Mononuclear cell (primary cell): Measurements from ENCODE around the gene SH3GL3. TPM values are rescaled to one million over a fixed set of nuclear protein-coding genes. Genes with fewer than 3 reads are reported as not detected.

Experiments
- H3K27me3 ChIP-seq: 2 replicates; pipeline ENCODE4 v1.6.0; 2011; ENCODE audit warnings: low read length, control low read depth; ENCODE audit not compliant: insufficient read depth
- H3K4me1 ChIP-seq: 2 replicates; pipeline ENCODE4 v1.5.1; 2011; ENCODE audit warnings: mild to moderate bottlenecking, low read length, control low read depth; ENCODE audit not compliant: insufficient read depth
- H3K4me3 ChIP-seq: 2 replicates; pipeline ENCODE4 v1.5.1; 2011; ENCODE audit warnings: mild to moderate bottlenecking, low read length, moderate library complexity
- H3K9me3 ChIP-seq: 2 replicates; pipeline ENCODE4 v1.5.1; 2011; ENCODE audit warnings: low read depth, mild to moderate bottlenecking, control low read depth, low read length
- total RNA-seq: library from RNA; depleted of rRNA; stranded (reverse); fragments of >200 nt; gene quantifications from one replicate; pipeline ENCODE4 v1.2.3, GENCODE V29; 2012

Gene SH3GL3, protein sequence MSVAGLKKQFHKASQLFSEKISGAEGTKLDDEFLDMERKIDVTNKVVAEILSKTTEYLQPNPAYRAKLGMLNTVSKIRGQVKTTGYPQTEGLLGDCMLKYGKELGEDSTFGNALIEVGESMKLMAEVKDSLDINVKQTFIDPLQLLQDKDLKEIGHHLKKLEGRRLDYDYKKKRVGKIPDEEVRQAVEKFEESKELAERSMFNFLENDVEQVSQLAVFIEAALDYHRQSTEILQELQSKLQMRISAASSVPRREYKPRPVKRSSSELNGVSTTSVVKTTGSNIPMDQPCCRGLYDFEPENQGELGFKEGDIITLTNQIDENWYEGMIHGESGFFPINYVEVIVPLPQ
- total RNA-seq = not detected

- Histone ChIP-seq H3K4me3 (no peak within 1 kb of the TSS), H3K27me3 (peaks cover 38% of the 10 kb centered on the region), H3K9me3 (no peaks in the 10 kb centered on the region), H3K4me1 (no peaks in the 10 kb centered on the region)
Measured at GRCh38 chr15:83446904-83447709, at the start of gene SH3GL3. Gene SH3GL3 (plus strand): TSS chr15:83447341. CDS start chr15:83447534, 193 bp downstream.

DNA sequence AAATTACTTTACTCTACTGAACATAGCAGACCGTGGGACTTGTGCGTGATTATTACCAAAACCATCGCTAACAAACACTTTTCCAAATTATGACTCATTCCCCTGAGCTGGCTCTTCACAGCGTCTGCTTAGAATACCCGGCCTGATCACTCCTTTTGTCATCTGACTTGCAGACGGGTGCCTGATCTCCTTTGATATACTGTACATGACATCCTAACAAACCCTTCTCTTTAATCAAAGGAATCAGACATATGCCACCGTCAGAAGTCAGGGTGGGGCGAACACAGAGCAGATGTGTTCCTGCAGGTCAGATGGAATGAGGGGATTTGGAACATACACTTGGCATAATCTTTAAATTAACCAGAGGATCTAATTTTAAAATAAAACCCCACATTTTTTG, 48.5 kb upstream of the SH3GL3 start:
- Histone ChIP-seq H3K4me1 (no peaks in the 10 kb centered on the region), H3K9me3 (no peaks in the 10 kb centered on the region), H3K4me3 (no peak overlapping the region), H3K27me3 (no peaks in the 10 kb centered on the region)

- Histone ChIP-seq H3K4me3 (no peak overlapping the region), H3K27me3 (no peaks in the 10 kb centered on the region), H3K9me3 (no peaks in the 10 kb centered on the region), H3K4me1 (no peaks in the 10 kb centered on the region)
Measured at GRCh38 chr15:83404121-83404520, 43.0 kb upstream of the SH3GL3 start.

DNA sequence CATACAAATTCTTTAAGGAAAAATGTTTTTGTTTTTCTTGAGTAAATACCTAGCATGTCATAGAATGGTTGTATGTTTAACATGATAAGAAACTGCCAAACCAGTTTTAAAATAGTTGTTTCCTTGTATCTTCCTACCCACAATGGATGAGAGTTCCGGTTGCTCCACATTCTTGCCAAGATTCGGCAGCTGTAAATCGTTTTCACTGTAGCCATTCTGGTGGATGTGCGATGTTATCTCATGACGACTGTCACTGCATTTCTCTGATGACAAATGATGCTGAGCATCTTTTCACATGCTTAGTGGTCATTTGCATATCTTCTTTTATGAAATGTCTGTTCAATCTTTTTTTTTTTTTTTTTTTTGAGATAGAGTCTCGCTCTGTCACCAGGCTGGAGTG, 36.6 kb upstream of the SH3GL3 start:
- Histone ChIP-seq H3K9me3 (no peaks in the 10 kb centered on the region), H3K27me3 (peaks cover 3% of the 10 kb centered on the region), H3K4me3 (no peak overlapping the region), H3K4me1 (no peaks in the 10 kb centered on the region)

GRCh38 chr15:83413054-83413719, 34.0 kb upstream of the SH3GL3 start:
- no peaks in the 10 kb centered on the region for H3K4me1 ChIP-seq
- H3K27me3 ChIP-seq = peaks cover 3% of the 10 kb centered on the region
- H3K4me3 ChIP-seq = no peak overlapping the region
- no peaks in the 10 kb centered on the region for H3K9me3 ChIP-seq

GRCh38 chr15:83422081-83422480, 25.1 kb upstream of the SH3GL3 start:
- Histone ChIP-seq H3K27me3 (no peaks in the 10 kb centered on the region), H3K4me3 (no peak overlapping the region), H3K9me3 (no peaks in the 10 kb centered on the region), H3K4me1 (no peaks in the 10 kb centered on the region)

DNA sequence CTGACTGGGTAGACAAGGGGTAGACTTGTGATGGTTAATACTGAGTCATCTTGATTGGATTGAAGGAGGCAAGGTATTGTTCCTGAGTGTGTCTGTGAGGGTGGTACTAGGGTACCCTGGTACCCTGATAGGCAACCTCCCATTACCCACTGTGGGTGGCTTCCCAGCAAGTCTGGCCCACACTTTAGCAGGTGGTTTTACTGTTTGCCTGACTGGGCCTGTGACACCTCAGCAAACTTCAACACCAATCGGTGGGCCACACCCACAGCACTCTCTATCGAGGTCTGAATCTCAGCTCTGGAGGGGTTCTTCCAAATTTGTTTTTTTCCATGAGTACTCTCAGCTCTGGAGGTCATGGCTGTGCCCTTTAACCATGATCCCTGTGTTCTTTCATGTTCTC, 24.6 kb upstream of the SH3GL3 start:
- H3K27me3 ChIP-seq = no peaks in the 10 kb centered on the region
- no peak overlapping the region for H3K4me3 ChIP-seq
- H3K4me1 ChIP-seq = no peaks in the 10 kb centered on the region
- H3K9me3 ChIP-seq = no peaks in the 10 kb centered on the region

GRCh38 chr15:83424101-83424500, 23.0 kb upstream of the SH3GL3 start:
- H3K4me1 ChIP-seq = peaks cover 4% of the 10 kb centered on the region
- H3K4me3 ChIP-seq = no peak overlapping the region
- no peaks in the 10 kb centered on the region for H3K27me3 ChIP-seq
- no peaks in the 10 kb centered on the region for H3K9me3 ChIP-seq

DNA sequence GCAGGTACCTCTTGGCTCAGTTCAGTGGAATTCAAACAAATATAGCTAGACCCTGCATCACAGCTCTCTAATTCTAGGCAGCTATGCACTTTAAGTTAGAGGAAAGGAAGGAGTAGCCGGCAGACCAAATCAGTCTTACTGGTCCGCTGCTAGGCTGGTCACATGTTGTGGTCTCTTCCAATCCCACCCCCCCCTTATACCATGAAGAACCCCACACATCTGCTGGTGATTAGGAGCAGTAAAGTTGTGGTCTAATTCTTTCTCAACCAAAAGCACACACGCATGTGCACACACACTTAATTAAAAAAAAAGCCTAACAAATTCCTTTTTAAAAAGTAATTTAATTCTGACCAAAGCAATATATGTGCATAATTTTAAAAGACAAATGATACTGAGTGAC, 16.7 kb upstream of the SH3GL3 start:
- Histone ChIP-seq H3K9me3 (no peaks in the 10 kb centered on the region), H3K27me3 (no peaks in the 10 kb centered on the region), H3K4me3 (no peak overlapping the region), H3K4me1 (peaks cover 4% of the 10 kb centered on the region)

DNA sequence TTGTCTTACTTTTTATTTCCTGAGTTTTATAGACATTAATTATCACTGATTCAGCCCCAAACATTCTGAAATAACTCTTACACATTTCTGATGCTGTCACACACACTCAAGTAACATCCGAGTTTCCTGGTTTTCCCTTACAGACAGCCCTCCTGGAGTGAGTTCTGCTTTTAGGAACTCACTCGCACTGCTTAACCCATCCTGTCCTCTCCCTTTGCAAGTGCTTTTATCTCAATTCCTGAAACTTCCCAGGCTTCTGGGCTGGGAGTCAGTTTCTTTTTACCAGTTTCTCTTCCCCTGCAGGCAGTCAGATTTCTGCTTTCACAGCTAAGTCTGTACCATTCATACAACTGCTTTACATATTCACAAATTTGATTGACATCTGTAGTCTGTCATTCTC, 15.6 kb upstream of the SH3GL3 start:
- Histone ChIP-seq H3K27me3 (no peaks in the 10 kb centered on the region), H3K4me1 (peaks cover 4% of the 10 kb centered on the region), H3K9me3 (no peaks in the 10 kb centered on the region), H3K4me3 (no peak overlapping the region)

DNA sequence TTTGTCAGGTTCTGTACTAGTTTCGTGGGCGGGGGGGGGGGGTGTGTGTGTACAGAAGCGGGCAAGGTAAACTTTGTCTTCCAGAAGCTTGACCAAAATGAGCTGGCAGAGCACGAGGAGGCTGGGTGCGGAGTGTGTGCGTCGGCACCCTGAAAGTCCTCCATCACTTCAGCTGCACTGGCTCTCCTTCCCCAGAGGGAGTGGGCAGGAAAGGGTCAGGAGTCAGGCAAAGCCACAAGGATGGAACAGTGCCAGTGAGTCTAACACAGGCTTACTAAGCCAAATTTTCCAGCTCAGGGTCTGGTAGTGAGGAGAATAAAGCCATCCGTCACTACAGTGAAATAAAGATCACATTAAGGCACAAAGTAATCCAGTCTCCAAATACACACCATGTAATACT, 11.9 kb upstream of the SH3GL3 start:
- H3K4me3 ChIP-seq = no peak overlapping the region
- H3K9me3 ChIP-seq = no peaks in the 10 kb centered on the region
- no peaks in the 10 kb centered on the region for H3K4me1 ChIP-seq
- no peaks in the 10 kb centered on the region for H3K27me3 ChIP-seq

GRCh38 chr15:83435782-83436181, 11.4 kb upstream of the SH3GL3 start:
- no peaks in the 10 kb centered on the region for H3K9me3 ChIP-seq
- H3K27me3 ChIP-seq = no peaks in the 10 kb centered on the region
- H3K4me3 ChIP-seq = no peak overlapping the region
- no peaks in the 10 kb centered on the region for H3K4me1 ChIP-seq

DNA sequence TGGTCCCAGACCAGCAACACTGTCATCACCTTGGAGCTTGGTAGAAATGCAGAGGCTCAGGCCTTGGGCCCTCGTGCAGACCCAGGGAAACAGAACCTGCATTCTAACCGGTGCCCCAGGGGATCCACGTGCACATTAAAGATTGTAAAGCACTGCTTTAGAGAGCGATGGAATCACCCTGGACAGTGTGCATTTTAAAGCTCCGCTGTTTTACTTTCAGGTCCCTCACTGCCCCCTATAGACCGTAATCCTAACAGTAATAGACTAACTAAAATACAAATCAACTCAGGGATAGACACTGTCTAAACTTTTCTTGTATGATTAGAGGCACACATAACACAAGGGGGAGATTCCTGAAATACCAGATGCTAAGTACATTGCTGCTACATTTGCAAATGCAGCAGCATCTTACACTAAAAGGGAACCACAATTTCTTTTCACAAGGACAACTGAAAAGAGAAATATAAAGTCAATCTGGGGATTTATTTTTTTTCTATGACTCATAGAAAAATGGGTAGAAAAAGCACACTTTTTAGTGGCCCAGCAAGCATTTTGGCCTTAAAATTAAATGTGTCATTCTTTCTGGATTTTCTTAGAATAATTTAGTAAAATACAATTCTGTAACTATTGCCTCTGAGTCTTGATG, 10.5 kb upstream of the SH3GL3 start:
- H3K4me3 ChIP-seq = no peak overlapping the region
- no peaks in the 10 kb centered on the region for H3K4me1 ChIP-seq
- no peaks in the 10 kb centered on the region for H3K27me3 ChIP-seq
- H3K9me3 ChIP-seq = no peaks in the 10 kb centered on the region

- H3K9me3 ChIP-seq = no peaks in the 10 kb centered on the region
- no peaks in the 10 kb centered on the region for H3K4me1 ChIP-seq
- H3K4me3 ChIP-seq = no peak overlapping the region
- peaks cover 20% of the 10 kb centered on the region for H3K27me3 ChIP-seq
Measured at GRCh38 chr15:83443076-83443847, 3.9 kb upstream of the SH3GL3 start.
